GM12878 (cell line): ENCODE measurements around the gene PLA2G3.

Experiments used
- NR2C2 ChIP-seq: IDR thresholded peaks from 2 replicates; pipeline ENCODE4 v1.6.1; 2011; ENCODE audit warnings: borderline replicate concordance, low read depth; ENCODE audit not compliant: control insufficient read depth, insufficient read length
- SP1 ChIP-seq: IDR thresholded peaks from one replicate; pipeline ENCODE4 v1.6.1; 2011; ENCODE audit warnings: low read depth, low read length

GRCh38 chr22:31099386-31099785 is 40.9 kb downstream of the PLA2G3 start:
- no peak for TF ChIP-seq NR2C2
- TF ChIP-seq SP1: no peak
